GM21786 (cell line): ENCODE results near the gene PRR30.

Experiments used
- ATAC-seq: cut with Tn5 transposase; IDR thresholded peaks from one replicate; pipeline ENCODE4 v1.9.1; 2021; ENCODE audit not compliant: unreplicated experiment

PRR30 gene

GRCh38 chr2:27100036-27100435 lies 39.2 kb downstream of the PRR30 start:
- no peak for ATAC-seq

GRCh38 chr2:27099334-27099955 lies 39.8 kb downstream of the PRR30 start:
- no peak for ATAC-seq

- no peak for ATAC-seq
These were observed 41.9 kb downstream of the PRR30 start for GRCh38 chr2:27097341-27097740.

GRCh38 chr2:27096748-27097297 lies 42.4 kb downstream of the PRR30 start:
- ATAC-seq = no peak

- no peak for ATAC-seq
These were observed 43.2 kb downstream of the PRR30 start for GRCh38 chr2:27095745-27096651.

- no peak for ATAC-seq
These were observed 43.8 kb downstream of the PRR30 start for GRCh38 chr2:27095427-27095744.

GRCh38 chr2:27094353-27094984 lies 44.7 kb downstream of the PRR30 start:
- ATAC-seq = no peak

- no peak for ATAC-seq
These were observed 45.5 kb downstream of the PRR30 start for GRCh38 chr2:27093430-27094352.

GRCh38 chr2:27092696-27093429 lies 46.3 kb downstream of the PRR30 start:
- no peak for ATAC-seq

GRCh38 chr2:27091746-27092695 lies 47.2 kb downstream of the PRR30 start:
- no peak for ATAC-seq

- ATAC-seq = no peak
These were observed 49.9 kb downstream of the PRR30 start for GRCh38 chr2:27089111-27089954.

- no peak for ATAC-seq
These were observed 50.6 kb downstream of the PRR30 start for GRCh38 chr2:27088634-27089033.

- no peak for ATAC-seq
These were observed 51.3 kb downstream of the PRR30 start for GRCh38 chr2:27087823-27088410.
